Activated CD8-positive, alpha-beta T cell treated with anti-CD3 and anti-CD28 coated beads, Interleukin-2, amount 10 ng/mL, durations not matched to agents 7 days and 5 days (primary cell): ENCODE results near the gene FSCN2. TPM values are rescaled to one million over a fixed set of nuclear protein-coding genes. Genes with fewer than 3 reads are reported as not detected.

Experiments used
- ATAC-seq: fragments of 150-1000 bp; cut with Tn5 transposase; one replicate; pipeline ENCODE4 v1.10.0; 2021; ENCODE audit warnings: moderate library complexity
- CTCF ChIA-PET: fragments of 350-600 bp; sonication (Branson Sonifier 250); formaldehyde crosslinking; loops from one replicate; lab custom pipeline; 2021; ENCODE audit warnings: antibody characterized with exemption; lab: Charles Lee
- POLR2A ChIA-PET: fragments of 350-600 bp; sonication (Branson Sonifier 250); formaldehyde crosslinking; loops from one replicate; lab custom pipeline; 2021; ENCODE audit warnings: antibody characterized with exemption; lab: Charles Lee
- DNase-seq: peaks from one replicate; pipeline ENCODE4 v3.0.0-alpha.2; 2020
- H3K27ac Mint-ChIP-seq: one replicate; pipeline ENCODE4 v1.8.0; 2021; ENCODE audit warnings: mild to moderate bottlenecking, mixed read lengths
- H3K27me3 Mint-ChIP-seq: one replicate; pipeline ENCODE4 v1.8.0; 2021; ENCODE audit warnings: low read depth, mixed read lengths
- H3K36me3 Mint-ChIP-seq: one replicate; pipeline ENCODE4 v1.8.0; 2021; ENCODE audit warnings: low read depth, mixed read lengths
- H3K4me1 Mint-ChIP-seq: one replicate; pipeline ENCODE4 v1.8.0; 2021; ENCODE audit warnings: low read depth, mixed read lengths
- H3K4me3 Mint-ChIP-seq: one replicate; pipeline ENCODE4 v1.8.0; 2021; ENCODE audit warnings: mild to moderate bottlenecking, mixed read lengths
- H3K9me3 Mint-ChIP-seq: one replicate; pipeline ENCODE4 v1.8.0; 2022; ENCODE audit warnings: mixed read lengths; ENCODE audit not compliant: insufficient read depth
- total RNA-seq, 2 experiments: library from RNA; stranded (reverse); gene quantifications; one replicate each; pipeline ENCODE4 v1.2.3, GENCODE V29; 2021

FSCN2 gene
- total RNA-seq, 2 experiments from 2014 or later = 0.52 to 0.74 TPM

DNA sequence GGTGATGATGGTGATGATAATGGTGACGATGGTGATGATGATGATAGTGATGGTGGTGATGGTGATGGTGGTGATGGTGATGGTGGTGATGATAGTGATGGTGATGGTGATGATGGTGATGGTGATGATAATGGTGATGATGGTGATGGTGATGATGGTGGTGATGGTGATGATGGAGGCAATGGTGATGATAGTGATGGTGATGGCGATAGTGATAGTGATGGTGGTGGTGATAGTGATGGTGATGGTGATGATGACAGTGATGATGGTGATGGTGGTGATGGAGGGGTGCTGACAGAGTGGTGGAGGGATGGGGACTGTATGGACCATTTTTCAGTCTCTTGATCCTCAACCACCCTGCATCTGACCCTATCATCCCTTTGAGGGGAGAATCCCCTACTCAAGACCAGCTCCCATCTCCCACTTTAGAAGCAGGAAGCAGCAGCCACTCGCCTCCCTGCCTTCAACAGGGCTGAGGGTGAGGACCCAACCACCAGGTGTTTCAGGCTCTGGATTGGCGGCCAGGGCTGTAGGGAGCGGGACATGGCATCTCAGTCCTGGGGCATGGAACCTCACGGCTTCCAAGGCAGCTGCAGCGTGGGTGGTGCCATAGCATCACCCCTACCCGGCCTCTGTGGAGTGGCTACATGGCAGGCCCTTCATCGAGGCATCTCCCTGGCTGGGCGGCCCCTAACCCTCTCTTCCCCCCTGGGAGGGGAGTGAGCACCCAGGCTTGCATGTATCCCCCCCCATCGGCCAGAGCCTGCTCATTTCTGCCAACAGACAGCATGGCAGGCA, 4.5 kb downstream of the FSCN2 start:
- H3K4me1 Mint-ChIP-seq = peaks cover 4% of the 10 kb centered on the region
- H3K4me3 Mint-ChIP-seq = no peak overlapping the region
- no peaks in the 10 kb centered on the region for H3K36me3 Mint-ChIP-seq
- H3K27me3 Mint-ChIP-seq = peaks cover 12% of the 10 kb centered on the region
- H3K9me3 Mint-ChIP-seq = no peaks in the 10 kb centered on the region
- ChIA-PET CTCF (no interaction called here), POLR2A (no interaction called here)
- H3K27ac Mint-ChIP-seq = no peak overlapping the region
- no peak for ATAC-seq
- no peak for DNase-seq

DNA sequence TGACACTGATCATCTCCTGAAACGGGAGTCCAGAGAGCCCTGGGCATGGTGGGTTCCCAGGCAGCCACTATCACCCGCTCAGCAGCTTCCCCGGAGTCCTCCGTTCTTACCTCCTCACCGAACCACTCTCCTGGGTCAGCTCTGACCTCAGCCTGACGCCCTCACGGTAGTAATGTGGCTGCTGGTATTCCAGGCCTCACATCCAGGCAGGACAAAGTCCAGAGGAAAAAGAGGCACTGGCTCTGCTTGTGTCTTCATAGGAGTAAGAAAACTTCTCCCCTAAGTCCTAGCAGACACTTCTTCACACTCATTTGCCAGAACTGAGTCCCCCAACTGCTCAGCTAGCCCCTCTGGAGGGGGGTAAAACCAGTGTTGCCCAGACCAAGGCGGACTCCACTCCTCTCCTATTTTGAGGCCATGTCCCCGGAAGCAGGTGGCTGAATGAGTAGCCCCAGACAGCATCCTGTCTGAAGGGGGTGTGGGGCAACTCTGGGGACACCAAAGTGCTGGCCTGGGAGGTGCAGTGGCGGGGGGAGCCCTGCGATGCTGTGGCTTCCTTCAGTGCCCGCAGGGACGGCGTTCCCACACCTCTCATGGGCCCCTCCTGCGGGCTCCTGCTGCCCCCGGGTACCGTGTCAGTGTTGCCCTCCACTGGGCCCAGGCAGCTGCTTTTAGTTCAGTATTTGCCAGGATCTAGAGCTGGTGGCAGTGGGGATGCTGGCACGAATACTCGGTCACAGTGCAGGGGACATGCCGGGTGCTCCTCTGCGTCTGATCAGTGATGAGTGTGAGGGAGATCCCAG, 5.4 kb downstream of the FSCN2 start:
- H3K36me3 Mint-ChIP-seq = no peaks in the 10 kb centered on the region
- H3K4me3 Mint-ChIP-seq = no peak overlapping the region
- H3K9me3 Mint-ChIP-seq = no peaks in the 10 kb centered on the region
- H3K27me3 Mint-ChIP-seq = peaks cover 12% of the 10 kb centered on the region
- POLR2A ChIA-PET = no interaction called here
- H3K27ac Mint-ChIP-seq = no peak overlapping the region
- peaks cover 4% of the 10 kb centered on the region for H3K4me1 Mint-ChIP-seq
- DNase-seq (no peak), ATAC-seq (no peak)
- CTCF ChIA-PET = no interaction called here

DNA sequence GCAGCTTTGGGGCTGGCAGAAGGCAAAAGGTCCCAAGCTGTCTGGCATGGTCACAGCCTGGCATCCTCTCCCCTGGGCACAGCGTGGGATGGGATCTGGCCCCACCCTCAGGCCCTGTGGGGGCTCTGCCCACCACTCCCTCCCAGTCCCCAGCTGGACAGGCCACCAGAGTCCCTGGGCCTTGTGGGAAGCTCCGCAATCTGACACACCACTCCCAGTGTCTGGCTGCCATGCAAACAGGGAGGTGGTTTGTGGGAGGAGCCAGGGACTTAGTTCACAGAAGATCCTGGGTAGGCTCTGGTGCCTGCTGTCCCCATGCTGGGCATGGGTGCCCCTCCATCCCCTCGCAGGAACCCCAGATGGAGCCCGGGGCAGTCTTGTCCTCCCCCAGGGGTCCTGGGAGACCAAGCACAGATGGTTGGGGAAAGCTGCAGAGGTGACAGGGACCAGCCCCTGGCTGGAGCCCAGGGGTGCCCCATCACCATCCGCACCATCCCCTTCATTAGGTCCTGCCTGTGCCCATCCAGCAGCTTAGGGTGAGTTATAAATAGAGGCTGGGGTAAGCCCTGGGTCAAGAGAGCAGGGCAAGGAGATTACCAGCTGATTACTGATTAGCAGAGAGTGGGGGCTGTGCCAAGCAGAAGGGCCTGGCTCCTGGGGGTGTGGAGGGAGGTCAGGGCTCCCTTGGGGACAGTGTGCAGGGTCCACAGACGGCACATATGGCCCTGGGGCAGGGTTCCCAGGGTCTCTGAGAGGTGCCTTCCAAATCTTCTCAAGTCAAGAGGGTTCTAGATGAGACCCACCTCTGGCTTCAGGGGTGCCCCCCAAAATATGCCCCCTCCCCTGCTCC, 6.2 kb downstream of the FSCN2 start:
- ChIA-PET CTCF (no interaction called here), POLR2A (no interaction called here)
- no peak overlapping the region for H3K4me3 Mint-ChIP-seq
- ATAC-seq (no peak), DNase-seq (no peak)
- peaks cover 12% of the 10 kb centered on the region for H3K27me3 Mint-ChIP-seq
- peaks cover 4% of the 10 kb centered on the region for H3K4me1 Mint-ChIP-seq
- H3K27ac Mint-ChIP-seq = no peak overlapping the region
- no peaks in the 10 kb centered on the region for H3K36me3 Mint-ChIP-seq
- no peaks in the 10 kb centered on the region for H3K9me3 Mint-ChIP-seq

- no peaks in the 10 kb centered on the region for H3K36me3 Mint-ChIP-seq
- CTCF ChIA-PET = no interaction called here
- peaks cover 12% of the 10 kb centered on the region for H3K27me3 Mint-ChIP-seq
- DNase-seq (no peak), ATAC-seq (no peak)
- no peak overlapping the region for H3K27ac Mint-ChIP-seq
- H3K9me3 Mint-ChIP-seq = no peaks in the 10 kb centered on the region
- H3K4me1 Mint-ChIP-seq = peaks cover 4% of the 10 kb centered on the region
- POLR2A ChIA-PET = no interaction called here
- H3K4me3 Mint-ChIP-seq = no peak overlapping the region
Observed at GRCh38 chr17:81535007-81535328, 6.8 kb downstream of the FSCN2 start.

DNA sequence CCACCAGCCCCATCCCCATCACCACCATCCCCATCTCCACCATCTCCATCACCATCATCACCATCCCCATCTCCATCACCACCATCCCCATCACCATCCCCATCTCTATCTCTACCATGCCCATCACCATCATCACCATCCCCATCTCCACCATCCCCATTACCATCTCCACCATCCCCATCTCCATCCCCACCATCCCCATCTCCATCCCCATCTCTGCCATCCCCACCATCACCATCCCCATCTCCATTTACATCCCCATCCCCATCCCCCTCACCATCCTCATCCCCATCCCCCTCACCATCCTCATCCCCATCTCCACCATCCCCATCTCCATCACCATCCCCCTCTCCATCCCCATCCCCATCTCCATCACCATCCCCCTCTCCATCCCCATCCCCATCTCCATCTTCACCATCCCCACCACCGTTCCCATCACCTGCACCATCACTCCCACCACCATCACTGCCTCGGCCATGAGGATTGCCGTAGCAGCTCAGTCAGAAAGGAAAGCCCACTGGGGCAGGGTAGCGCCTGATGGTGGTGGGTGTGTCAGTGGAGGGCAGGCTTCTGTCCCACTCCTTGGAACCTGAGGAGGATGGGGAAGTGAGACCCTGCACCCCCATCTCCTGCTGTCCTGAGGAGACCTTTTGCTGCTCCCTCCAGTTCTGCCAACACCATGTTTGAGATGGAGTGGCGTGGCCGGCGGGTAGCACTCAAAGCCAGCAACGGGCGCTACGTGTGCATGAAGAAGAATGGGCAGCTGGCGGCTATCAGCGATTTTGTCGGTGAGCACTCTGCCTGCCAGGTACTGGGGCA, 7.5 kb downstream of the FSCN2 start:
- ChIA-PET CTCF (no interaction called here), POLR2A (no interaction called here)
- Mint-ChIP-seq H3K4me3 (no peak overlapping the region), H3K9me3 (no peaks in the 10 kb centered on the region), H3K4me1 (peaks cover 4% of the 10 kb centered on the region), H3K27ac (no peak overlapping the region), H3K36me3 (no peaks in the 10 kb centered on the region), H3K27me3 (peaks cover 12% of the 10 kb centered on the region)
- DNase-seq (no peak), ATAC-seq (no peak)

DNA sequence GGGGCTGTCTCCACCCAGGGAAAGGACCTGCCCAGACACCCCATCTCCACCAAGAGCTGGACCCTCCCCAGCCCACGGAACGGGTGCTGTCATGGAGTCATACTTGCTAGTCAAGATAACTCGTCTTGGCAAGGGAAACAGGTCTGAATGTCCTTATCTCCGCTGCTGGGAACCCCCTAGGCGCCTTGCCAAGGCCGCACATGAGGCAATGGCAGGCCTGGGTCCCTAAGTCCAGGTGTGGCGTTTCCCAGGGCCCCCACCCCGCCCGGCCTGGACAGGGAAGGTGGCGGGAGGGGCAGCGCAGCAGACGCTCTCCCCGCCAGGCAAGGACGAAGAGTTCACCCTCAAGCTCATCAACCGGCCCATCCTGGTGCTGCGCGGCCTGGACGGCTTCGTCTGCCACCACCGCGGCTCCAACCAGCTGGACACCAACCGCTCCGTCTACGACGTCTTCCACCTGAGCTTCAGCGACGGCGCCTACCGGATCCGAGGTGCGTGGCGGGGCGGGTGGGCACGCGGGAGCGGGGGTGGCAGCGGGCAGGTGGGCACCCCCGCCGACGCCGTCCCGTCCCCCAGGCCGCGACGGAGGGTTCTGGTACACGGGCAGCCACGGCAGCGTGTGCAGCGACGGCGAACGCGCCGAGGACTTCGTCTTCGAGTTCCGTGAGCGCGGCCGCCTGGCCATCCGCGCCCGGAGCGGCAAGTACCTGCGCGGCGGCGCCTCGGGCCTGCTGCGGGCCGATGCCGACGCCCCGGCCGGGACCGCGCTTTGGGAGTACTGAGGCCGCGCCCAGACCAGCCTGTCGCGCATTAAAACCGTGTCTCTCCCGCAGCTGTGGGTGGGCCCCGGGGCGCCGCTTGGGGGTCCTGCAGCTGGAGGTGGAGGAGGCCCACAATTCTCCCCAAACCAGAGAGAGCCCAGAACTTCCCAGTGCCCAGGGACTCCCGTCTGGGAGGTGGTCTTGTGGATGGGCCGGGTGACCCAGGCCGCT, 8.4 kb downstream of the FSCN2 start:
- H3K4me3 Mint-ChIP-seq = no peak overlapping the region
- DNase-seq = no peak
- POLR2A ChIA-PET = no interaction called here

GRCh38 chr17:81537343-81537855, 9.2 kb downstream of the FSCN2 start:
- Mint-ChIP-seq H3K4me1 (peaks cover 4% of the 10 kb centered on the region), H3K27me3 (peaks cover 12% of the 10 kb centered on the region), H3K27ac (no peak overlapping the region), H3K9me3 (no peaks in the 10 kb centered on the region), H3K36me3 (no peaks in the 10 kb centered on the region), H3K4me3 (no peak overlapping the region)
- peak; percentile 39 for DNase-seq
- ChIA-PET CTCF (interaction anchor here (1.2 kb wide), 1 partner anchor 15 kb away, joined by 4 read pairs; the partner anchor contains the start of gene FAAP100), POLR2A (interaction anchor here (1.2 kb wide), 1 partner anchor 15 kb away, joined by 5 read pairs; no protein-coding TSS in a partner anchor)
- peak; percentile 41 for ATAC-seq

More for the DNA sequence above, 8.4 kb downstream of the FSCN2 start:
- Mint-ChIP-seq H3K4me1 (peaks cover 4% of the 10 kb centered on the region), H3K27me3 (peaks cover 12% of the 10 kb centered on the region), H3K9me3 (no peaks in the 10 kb centered on the region), H3K36me3 (no peaks in the 10 kb centered on the region), H3K27ac (no peak overlapping the region)
- ATAC-seq = peak; percentile 16
- CTCF ChIA-PET = no interaction called here

DNA sequence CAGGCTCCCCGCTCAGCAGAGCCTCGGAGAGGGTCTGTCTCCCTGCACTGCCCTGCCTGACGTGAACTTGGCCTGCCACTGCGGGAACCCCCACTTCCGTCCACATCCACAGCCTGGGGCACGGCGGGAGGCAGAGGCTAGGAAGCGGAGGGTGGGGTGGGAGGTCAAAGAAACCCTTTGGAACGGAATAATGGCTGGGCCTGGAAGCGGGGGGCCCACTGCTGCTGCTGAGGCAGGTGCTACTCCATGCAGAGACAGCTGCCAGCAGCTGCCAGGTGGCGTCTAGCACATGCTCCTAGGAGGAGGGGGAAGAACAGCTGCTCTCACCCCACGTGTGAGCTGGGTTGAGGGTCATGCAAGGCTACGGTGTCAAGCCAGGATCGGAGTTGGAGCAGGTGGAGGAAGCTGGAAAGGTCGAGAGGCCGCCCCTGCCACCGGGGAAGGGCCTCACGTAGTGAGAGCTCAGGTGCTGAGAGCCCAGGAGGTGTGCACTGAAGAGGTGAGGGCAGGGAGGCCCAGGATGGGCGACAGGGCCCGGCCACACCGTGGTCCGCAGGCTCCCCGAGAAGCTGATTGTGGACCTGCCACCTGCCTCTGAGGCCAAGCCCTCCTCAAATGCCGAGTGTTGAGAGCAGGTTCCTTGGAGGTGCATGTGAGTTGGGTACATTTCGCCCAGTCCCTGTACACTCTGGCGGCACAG, 9.8 kb downstream of the FSCN2 start:
- ATAC-seq = no peak
- Mint-ChIP-seq H3K27ac (no peak overlapping the region), H3K4me3 (no peak overlapping the region), H3K9me3 (no peaks in the 10 kb centered on the region), H3K27me3 (peaks cover 12% of the 10 kb centered on the region), H3K36me3 (no peaks in the 10 kb centered on the region), H3K4me1 (peaks cover 4% of the 10 kb centered on the region)
- no peak for DNase-seq
- CTCF ChIA-PET = interaction anchor here (1.2 kb wide), 1 partner anchor 14 kb away, joined by 4 read pairs; the partner anchor contains the start of gene FAAP100
- POLR2A ChIA-PET = interaction anchor here (0.6 to 1.2 kb wide), 2 partner anchors 15 to 23 kb away, joined by 3 to 5 read pairs; no protein-coding TSS in a partner anchor

- no peak overlapping the region for H3K27ac Mint-ChIP-seq
- no peak for ATAC-seq
Observed at GRCh38 chr17:81538651-81539570, 10.7 kb downstream of the FSCN2 start.

More at GRCh38 chr17:81538651-81539570, 10.7 kb downstream of the FSCN2 start:
- Mint-ChIP-seq H3K9me3 (no peaks in the 10 kb centered on the region), H3K27me3 (peaks cover 12% of the 10 kb centered on the region), H3K36me3 (no peaks in the 10 kb centered on the region), H3K4me1 (no peaks in the 10 kb centered on the region), H3K4me3 (no peak overlapping the region)
- POLR2A ChIA-PET = interaction anchor here (0.6 to 1.2 kb wide), 2 partner anchors 14 to 22 kb away, joined by 3 to 5 read pairs; no protein-coding TSS in a partner anchor
- CTCF ChIA-PET = interaction anchor here (1.2 kb wide), 1 partner anchor 13 kb away, joined by 4 read pairs; the partner anchor contains the start of gene FAAP100
- no peak for DNase-seq
